ENCODE data around the gene TSHZ2. TPM values are rescaled to one million over a fixed set of nuclear protein-coding genes. Genes with fewer than 3 reads are reported as not detected.

Gene TSHZ2
- total RNA-seq, 1 experiment from 2014 or later: 2.3 TPM

DNA sequence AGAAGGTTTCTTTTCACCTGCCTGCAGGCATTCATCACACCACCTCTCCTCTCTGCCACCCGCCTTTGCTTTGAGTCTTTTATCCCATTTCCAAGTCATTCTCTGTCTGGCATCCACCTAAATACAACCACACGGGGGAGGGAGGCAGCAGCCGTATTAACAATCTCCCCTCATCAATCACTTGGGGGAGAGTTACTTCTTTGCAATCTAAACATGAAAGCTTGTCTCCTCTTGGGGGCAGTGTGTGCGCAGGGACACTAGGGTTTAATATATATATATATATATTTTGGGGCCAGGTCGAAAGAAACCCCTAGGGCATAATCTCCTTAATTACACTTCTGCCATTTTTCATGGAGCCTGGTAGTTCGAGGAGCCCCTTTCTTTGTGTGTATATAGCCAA is 214.5 kb downstream of the TSHZ2 start:
- no peaks in the 10 kb centered on the region for H3K27me3 Mint-ChIP-seq (ENCODE audit: insufficient read depth, unreplicated experiment)
- peaks cover under 1% of the 10 kb centered on the region for H3K36me3 Mint-ChIP-seq (ENCODE audit: insufficient read depth, unreplicated experiment)
- H3K4me3 Mint-ChIP-seq (ENCODE audit: unreplicated experiment): no peak overlapping the region
- intact Hi-C loops (cut with micrococcal nuclease): no loop called here
- DNase-seq (ENCODE audit: unreplicated experiment): no peak
- no peaks in the 10 kb centered on the region for H3K4me1 Mint-ChIP-seq (ENCODE audit: insufficient read depth, unreplicated experiment)
- no TSS peak for BruUV-seq (replicated peaks)
- H3K9me3 Mint-ChIP-seq (ENCODE audit: unreplicated experiment): no peaks in the 10 kb centered on the region
- ChIA-PET POLR2A (no interaction called here), CTCF (interaction anchor here (0.6 to 1.4 kb wide), 3 partner anchors 11 to 1752 kb away, joined by 3 to 4 read pairs (median 4); no protein-coding TSS in a partner anchor)
- TF ChIP-seq, protein P1, sequence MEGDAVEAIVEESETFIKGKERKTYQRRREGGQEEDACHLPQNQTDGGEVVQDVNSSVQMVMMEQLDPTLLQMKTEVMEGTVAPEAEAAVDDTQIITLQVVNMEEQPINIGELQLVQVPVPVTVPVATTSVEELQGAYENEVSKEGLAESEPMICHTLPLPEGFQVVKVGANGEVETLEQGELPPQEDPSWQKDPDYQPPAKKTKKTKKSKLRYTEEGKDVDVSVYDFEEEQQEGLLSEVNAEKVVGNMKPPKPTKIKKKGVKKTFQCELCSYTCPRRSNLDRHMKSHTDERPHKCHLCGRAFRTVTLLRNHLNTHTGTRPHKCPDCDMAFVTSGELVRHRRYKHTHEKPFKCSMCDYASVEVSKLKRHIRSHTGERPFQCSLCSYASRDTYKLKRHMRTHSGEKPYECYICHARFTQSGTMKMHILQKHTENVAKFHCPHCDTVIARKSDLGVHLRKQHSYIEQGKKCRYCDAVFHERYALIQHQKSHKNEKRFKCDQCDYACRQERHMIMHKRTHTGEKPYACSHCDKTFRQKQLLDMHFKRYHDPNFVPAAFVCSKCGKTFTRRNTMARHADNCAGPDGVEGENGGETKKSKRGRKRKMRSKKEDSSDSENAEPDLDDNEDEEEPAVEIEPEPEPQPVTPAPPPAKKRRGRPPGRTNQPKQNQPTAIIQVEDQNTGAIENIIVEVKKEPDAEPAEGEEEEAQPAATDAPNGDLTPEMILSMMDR (IDR thresholded peaks at IDR 0.05; ENCODE audit: unreplicated experiment): no peak
- no peak overlapping the region for H3K27ac Mint-ChIP-seq (ENCODE audit: low read depth, unreplicated experiment)

DNA sequence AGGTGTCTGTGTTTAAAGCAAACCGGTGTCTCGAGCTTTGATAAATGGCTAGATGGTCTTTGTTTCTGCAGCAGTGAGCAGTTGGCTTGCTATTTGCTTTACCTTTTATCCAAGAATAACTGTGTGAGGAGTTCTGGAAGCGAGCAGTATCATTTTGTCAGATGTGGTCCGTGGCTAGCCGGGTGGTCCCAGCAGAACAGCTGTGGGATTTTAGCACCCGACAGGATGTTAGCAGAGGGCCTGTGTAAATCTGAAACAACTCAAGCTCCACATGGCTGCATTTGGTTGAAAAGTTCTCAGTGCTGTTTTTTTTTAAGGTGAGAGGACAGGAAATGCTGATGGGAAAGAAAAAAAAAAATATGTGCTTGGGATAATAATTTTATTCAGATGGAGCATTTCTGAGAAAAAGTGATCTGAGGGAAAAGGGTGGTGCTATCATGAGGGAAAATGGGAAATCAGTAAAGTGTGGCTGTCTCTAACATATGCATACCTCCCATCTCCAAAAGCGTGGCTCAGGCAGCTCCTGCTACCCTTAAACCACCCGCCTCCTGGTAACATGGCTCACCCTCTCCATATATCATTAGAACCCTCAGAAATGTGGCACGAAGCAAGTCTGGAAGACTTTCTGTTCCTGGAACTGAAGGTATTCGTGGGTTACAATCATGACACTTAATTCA is 215.4 kb downstream of the TSHZ2 start:
- POLR2A ChIA-PET: interaction anchor here (0.6 kb wide), 1 partner anchor 533 kb away, joined by 3 read pairs; no protein-coding TSS in a partner anchor
- Mint-ChIP-seq H3K27me3 (ENCODE audit: insufficient read depth, unreplicated experiment) (no peaks in the 10 kb centered on the region), H3K4me1 (ENCODE audit: insufficient read depth, unreplicated experiment) (no peaks in the 10 kb centered on the region), H3K27ac (ENCODE audit: low read depth, unreplicated experiment) (no peak overlapping the region), H3K36me3 (ENCODE audit: insufficient read depth, unreplicated experiment) (no peaks in the 10 kb centered on the region), H3K4me3 (ENCODE audit: unreplicated experiment) (no peak overlapping the region), H3K9me3 (ENCODE audit: unreplicated experiment) (no peaks in the 10 kb centered on the region)
- DNase-seq (ENCODE audit: unreplicated experiment): no peak
- CTCF ChIA-PET: interaction anchor here (0.7 to 1.4 kb wide), 6 partner anchors 12 to 353 kb away, joined by 3 to 5 read pairs (median 4); no protein-coding TSS in a partner anchor
- intact Hi-C loops (cut with micrococcal nuclease): no loop called here
- TF ChIP-seq, protein P1 (IDR thresholded peaks at IDR 0.05; ENCODE audit: unreplicated experiment): no peak
- no TSS peak for BruUV-seq (replicated peaks)

DNA sequence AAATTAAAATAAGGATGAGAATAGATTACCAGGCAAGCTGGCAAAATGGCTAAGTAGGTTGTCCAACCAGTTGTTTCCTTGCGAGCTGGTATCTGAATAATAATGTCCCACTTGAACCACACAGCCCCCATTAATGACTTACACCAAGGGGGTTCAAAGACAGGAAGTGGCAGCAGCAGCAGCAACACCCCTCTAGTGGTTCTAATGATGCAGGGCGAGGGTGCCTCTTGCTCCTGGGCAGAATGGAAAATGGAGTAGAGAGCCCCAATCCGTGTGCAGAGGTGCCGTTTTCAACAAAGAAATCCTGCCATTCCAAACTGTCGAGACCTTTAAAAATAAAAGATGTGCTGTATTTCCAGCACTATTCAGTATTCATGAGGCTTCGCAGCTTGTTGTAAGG is 218.1 kb downstream of the TSHZ2 start:
- H3K27ac Mint-ChIP-seq (ENCODE audit: low read depth, unreplicated experiment): no peak overlapping the region
- intact Hi-C loops (cut with micrococcal nuclease): no loop called here
- H3K9me3 Mint-ChIP-seq (ENCODE audit: unreplicated experiment): no peaks in the 10 kb centered on the region
- BruUV-seq (replicated peaks): no TSS peak
- CTCF ChIA-PET: interaction anchor here (0.6 to 1.3 kb wide), 2 partner anchors 26 to 44 kb away, joined by 3 read pairs; no protein-coding TSS in a partner anchor
- H3K27me3 Mint-ChIP-seq (ENCODE audit: insufficient read depth, unreplicated experiment): no peaks in the 10 kb centered on the region
- H3K4me3 Mint-ChIP-seq (ENCODE audit: unreplicated experiment): no peak overlapping the region
- POLR2A ChIA-PET: no interaction called here
- H3K36me3 Mint-ChIP-seq (ENCODE audit: insufficient read depth, unreplicated experiment): no peaks in the 10 kb centered on the region
- DNase-seq (ENCODE audit: unreplicated experiment): no peak
- TF ChIP-seq, protein P1 (IDR thresholded peaks at IDR 0.05; ENCODE audit: unreplicated experiment): no peak
- H3K4me1 Mint-ChIP-seq (ENCODE audit: insufficient read depth, unreplicated experiment): no peaks in the 10 kb centered on the region

DNA sequence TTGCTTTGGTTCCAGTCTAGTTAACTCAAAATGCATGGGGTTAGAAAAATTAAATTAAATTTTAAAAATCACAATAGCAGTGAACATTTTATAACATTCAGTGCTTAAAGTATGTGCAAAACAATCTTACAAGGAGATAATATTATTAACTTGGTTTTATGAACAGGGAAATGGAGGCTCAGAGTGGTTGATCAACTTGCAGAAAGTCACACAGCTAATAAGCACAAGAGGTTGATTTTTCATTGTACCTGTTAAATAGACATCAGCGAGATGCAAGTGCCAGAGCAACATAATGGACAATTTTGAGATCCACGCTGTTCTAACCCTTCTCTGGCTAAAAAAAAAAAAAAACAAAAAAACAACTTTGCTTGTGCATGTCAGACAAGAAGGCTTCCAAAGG is 219.8 kb downstream of the TSHZ2 start:
- CTCF ChIA-PET: interaction anchor here (0.6 to 0.7 kb wide), 4 partner anchors 94 to 406 kb away, joined by 3 read pairs; no protein-coding TSS in a partner anchor
- Mint-ChIP-seq H3K27ac (ENCODE audit: low read depth, unreplicated experiment) (no peak overlapping the region), H3K9me3 (ENCODE audit: unreplicated experiment) (no peaks in the 10 kb centered on the region), H3K4me3 (ENCODE audit: unreplicated experiment) (no peak overlapping the region), H3K27me3 (ENCODE audit: insufficient read depth, unreplicated experiment) (no peaks in the 10 kb centered on the region), H3K36me3 (ENCODE audit: insufficient read depth, unreplicated experiment) (no peaks in the 10 kb centered on the region), H3K4me1 (ENCODE audit: insufficient read depth, unreplicated experiment) (no peaks in the 10 kb centered on the region)
- intact Hi-C loops (cut with micrococcal nuclease): no loop called here
- POLR2A ChIA-PET: interaction anchor here (0.7 to 0.8 kb wide), 2 partner anchors 11 to 191 kb away, joined by 3 to 4 read pairs; no protein-coding TSS in a partner anchor
- BruUV-seq (replicated peaks): no TSS peak
- TF ChIP-seq, protein P1 (IDR thresholded peaks at IDR 0.05; ENCODE audit: unreplicated experiment): no peak
- no peak for DNase-seq (ENCODE audit: unreplicated experiment)
